H1 (cell line): ENCODE measurements around the gene SOHLH2. TPM values are rescaled to one million over a fixed set of nuclear protein-coding genes. Genes with fewer than 3 reads are reported as not detected.

Experiments
- BCL11A ChIP-seq, 2 experiments: IDR thresholded peaks; one replicate each; pipeline ENCODE4 v1.6.1; 2011; ENCODE audit warnings: low read depth in 2 of 2, low read length in 2 of 2, mild to moderate bottlenecking in 2 of 2
- CEBPB ChIP-seq: IDR thresholded peaks from 2 replicates; pipeline ENCODE4 v1.6.1; 2012; ENCODE audit warnings: low read depth, low read length
- GTF2F1 ChIP-seq: IDR thresholded peaks from 2 replicates; pipeline ENCODE4 v1.6.1; 2012; ENCODE audit warnings: low read depth, low read length, improper control_type of control experiment, borderline replicate concordance
- RAD21 ChIP-seq, 2 experiments: IDR thresholded peaks in 1 of 2; conservative IDR thresholded peaks in 1 of 2; 2 replicates each; pipeline ENCODE4 v1.6.1; 2011; ENCODE audit warnings: low read depth in 2 of 2, low read length in 2 of 2, improper control_type of control experiment in 1 of 2, inconsistent platforms in 1 of 2, mild to moderate bottlenecking in 1 of 2, moderate library complexity in 1 of 2
- SIX5 ChIP-seq: IDR thresholded peaks from 2 replicates; pipeline ENCODE4 v1.6.1; 2011; ENCODE audit warnings: mild to moderate bottlenecking, low read depth, low read length
- polyA plus RNA-seq, 7 experiments: library from polyadenylated mRNA; depleted of rRNA in 3 of 7; stranded (reverse) in 5 of 7; unstranded in 2 of 7; fragments of >200 nt in 5 of 7; fragments of 200-250 nt in 2 of 7; gene quantifications; 1 replicate in 5 of 7; 2 replicates in 1 of 7; 4 replicates in 1 of 7; pipeline versions ENCODE4 v1.2.1 to v1.2.3, GENCODE V29; 2011 to 2013; ENCODE audit warnings: missing spikeins in 2 of 7, mixed read lengths in 2 of 7
- total RNA-seq: library from RNA; stranded (reverse); fragmentation: NEBNext Ultra II Directional; extraction: Animal tissue kit (Norgen Biotek cat#: 25700); gene quantifications from 2 replicates; pipeline ENCODE4 v1.2.1, GENCODE V29; 2021
- TF ChIP-seq, protein P1 (sequence below): IDR thresholded peaks from 2 replicates; pipeline ENCODE4 v1.6.1; 2012; ENCODE audit warnings: inconsistent platforms

SOHLH2 gene
- total and polyA plus RNA-seq, 2 of the 8 experiments (the other 6 are each of a cell fraction or from before 2014, with no cell fraction given), result 6.8 to 10.3 TPM

- TF ChIP-seq BCL11A (IDR thresholded peaks at IDR 0.05; ENCODE audit: low read depth in 2 of 2, low read length in 2 of 2) (no peak), GTF2F1 (no peak), RAD21 (IDR thresholded peaks at IDR 0.05 in 1 of 2, conservative IDR thresholded peaks at IDR 0.05 in 1 of 2; ENCODE audit: low read depth in 2 of 2, low read length in 2 of 2) (peak in 1 of 2 experiments; percentile 36; a peak in 1 of 4 replicates), SIX5 (no peak), CEBPB (no peak)
- TF ChIP-seq, protein P1, sequence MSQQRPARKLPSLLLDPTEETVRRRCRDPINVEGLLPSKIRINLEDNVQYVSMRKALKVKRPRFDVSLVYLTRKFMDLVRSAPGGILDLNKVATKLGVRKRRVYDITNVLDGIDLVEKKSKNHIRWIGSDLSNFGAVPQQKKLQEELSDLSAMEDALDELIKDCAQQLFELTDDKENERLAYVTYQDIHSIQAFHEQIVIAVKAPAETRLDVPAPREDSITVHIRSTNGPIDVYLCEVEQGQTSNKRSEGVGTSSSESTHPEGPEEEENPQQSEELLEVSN, result no peak
These were observed 6.7 kb downstream of the SOHLH2 start (continued) for GRCh38 chr13:36207672-36208071.
